Skin epidermis (tissue), 12 donors: ENCODE data around the gene CALD1.

ENCODE experiments used
- H3K27ac ChIP-seq, 21 experiments: fragments of 200-600 bp; sonication (generic) in 11 of 21; one replicate each; pipeline ENCODE4 v1.5.0; 2020; ENCODE audit warnings: mild to moderate bottlenecking in 3 of 21, inconsistent platforms in 2 of 21, moderate library complexity in 2 of 21
- H3K4me3 ChIP-seq, 7 experiments: fragments of 200-600 bp; sonication (generic) in 2 of 7; one replicate each; pipeline ENCODE4 v1.5.0; 2020; ENCODE audit warnings: inconsistent platforms in 2 of 7, mild to moderate bottlenecking in 2 of 7, moderate library complexity in 1 of 7

CALD1 gene

DNA sequence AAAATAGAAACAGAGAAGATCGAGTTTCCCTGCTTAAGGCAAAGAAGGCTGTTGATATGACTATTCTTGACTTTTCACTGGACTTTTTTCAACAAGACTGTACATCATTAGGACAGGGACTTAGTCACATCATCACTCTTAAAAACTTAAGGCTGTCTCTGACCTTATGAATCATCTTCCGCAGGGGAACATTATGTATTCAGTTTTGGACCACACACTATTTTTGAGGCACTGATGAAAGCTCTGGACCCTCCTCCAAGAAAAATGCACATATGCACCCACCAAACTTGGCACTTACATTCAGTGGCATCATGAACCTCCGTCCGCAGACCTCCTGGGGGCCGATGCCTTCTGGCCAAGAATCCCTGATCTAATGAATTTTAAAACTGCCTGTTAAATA is 96.4 kb downstream of the CALD1 start:
- Histone ChIP-seq H3K4me3 (no peak overlapping the region), H3K27ac (peak overlapping the region in 6 of 21 experiments; percentile 16 to 65 (median 44))

DNA sequence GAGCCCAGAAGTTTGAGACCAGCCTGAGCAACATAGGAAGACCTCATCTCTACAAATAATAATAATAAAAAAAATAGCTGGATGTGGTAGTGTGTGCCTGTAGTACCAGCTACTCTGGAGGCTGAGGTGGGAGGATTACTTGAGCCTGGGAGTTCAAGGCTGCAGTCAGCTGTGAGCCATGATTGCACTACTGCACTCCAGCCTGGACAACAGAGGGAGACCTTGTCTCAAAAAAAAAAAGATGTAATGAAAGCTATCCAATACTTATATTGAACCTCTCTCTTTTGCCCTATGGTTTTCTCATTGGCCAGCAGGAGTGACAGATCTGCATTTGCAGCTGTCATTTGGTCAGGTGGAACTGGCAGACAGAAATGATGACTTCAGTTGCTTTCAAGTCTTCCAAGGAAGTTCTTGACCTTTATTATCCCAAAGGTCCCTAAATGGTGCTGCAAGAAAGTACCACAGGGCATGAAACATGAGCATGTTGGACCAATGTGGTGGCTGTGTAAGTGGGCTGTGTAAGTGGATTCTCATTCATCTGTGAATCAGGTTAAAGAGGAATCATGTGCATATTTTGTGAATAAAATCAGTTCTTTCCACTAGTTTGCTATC is 99.4 kb downstream of the CALD1 start:
- Histone ChIP-seq H3K4me3 (no peak overlapping the region), H3K27ac (peak overlapping the region in 1 of 21 experiments; percentile 4)

DNA sequence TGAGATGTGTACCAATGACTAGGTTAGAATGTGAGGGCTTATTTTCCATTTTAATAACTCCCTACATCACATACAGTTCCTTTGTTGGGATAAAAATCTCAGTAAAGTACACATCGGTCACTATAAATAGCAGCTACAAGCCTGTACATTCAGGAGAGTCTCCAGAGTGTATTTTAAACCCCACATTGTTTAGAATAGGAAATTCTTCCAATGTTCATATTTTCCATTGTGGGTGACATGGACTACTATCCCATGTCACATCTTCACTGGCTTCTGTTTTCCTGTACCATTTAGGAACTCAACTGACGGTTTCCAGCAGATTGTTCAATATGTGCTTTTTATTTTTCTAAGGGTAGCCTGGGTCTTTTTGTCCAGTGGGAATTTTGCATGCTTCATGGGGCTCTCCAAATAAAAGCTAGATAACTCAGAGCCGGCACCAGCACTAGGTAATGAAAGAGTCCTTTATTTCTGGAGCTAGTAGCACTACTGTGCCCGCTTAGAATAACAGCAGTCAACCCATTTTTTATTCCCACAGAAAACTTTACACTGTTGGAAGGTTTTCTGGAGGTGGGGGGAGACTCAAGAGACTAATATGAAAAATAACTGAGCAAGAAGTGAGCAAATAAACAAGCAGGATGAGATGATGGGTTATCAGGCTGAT is 100.5 kb downstream of the CALD1 start:
- Histone ChIP-seq H3K27ac (no peak overlapping the region), H3K4me3 (no peak overlapping the region)

DNA sequence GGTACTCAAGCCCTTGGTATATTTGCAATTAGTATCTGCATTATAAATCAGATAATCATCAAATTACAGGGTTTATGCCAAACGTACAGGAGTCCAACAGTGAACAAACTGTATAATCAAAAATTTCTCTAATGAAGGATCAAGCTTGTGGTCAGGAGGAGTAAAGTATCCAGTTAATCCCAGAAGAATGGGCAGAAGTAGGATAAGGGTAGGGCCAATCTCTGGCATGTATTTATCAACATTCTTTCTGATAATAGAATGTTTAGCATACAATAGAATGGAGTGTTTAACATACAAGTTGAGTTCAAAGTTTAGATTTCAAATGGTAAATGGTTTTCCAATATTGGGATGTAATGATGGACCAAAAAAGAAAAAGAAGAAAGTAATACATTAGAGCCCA is 103.0 kb downstream of the CALD1 start:
- H3K27ac ChIP-seq: no peak overlapping the region

DNA sequence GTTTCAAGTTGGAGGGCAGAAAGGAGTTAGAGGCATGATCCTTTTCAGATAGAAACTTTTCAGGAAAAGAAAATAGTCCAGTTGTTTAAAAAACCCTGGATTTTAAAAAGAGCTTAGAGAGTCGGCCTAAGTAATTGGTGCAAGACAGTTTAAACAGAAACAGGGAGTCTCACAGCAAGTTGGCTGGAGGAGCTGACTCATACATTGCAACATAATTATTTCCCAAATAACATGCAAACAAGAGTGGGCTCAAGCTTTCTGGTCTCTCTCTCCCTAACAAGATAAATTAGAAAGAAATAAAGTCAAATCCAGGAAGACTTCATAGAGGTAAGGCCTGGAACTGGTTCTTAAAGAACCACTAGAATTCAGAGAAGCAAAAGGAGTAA is 106.5 kb downstream of the CALD1 start:
- H3K27ac ChIP-seq: peak overlapping the region in 13 of 21 experiments; percentile 16 to 73 (median 37)
- H3K4me3 ChIP-seq: no peak overlapping the region

More for the DNA sequence above, 103.0 kb downstream of the CALD1 start:
- no peak overlapping the region for H3K4me3 ChIP-seq

DNA sequence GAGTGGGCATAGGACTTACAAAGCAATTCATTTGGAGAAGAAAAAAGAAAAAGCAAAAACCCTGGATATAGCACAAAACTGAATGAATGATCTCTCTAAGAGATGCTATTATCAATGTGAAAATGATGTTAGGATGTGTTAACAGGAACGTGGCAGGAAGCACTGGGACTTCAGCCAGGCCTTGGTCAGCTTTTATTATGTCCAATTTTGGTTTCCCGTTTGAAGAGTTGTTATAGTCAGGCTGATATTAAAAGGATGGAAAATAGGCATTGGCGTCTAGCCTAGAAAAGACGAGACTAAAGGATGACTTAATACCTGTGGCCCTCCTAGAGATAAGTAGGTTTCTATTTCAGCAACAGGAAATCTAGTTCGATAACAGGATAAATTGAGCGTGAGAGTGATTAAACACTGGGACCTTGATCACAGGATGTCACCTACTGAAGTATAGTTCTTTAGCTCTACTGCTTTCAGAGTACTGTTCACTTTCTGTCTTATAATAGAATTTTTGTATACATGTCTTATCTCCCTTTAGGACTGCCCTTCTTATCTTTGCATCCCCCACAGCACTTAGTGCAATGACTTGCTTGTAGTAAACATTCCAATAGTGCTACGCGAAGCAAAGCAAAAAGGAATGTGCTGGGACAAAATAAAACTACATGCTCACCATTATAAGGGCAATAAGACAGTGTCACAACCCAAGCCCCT is 107.1 kb downstream of the CALD1 start:
- Histone ChIP-seq H3K4me3 (no peak overlapping the region), H3K27ac (peak overlapping the region in 13 of 21 experiments; percentile 16 to 73 (median 37))

DNA sequence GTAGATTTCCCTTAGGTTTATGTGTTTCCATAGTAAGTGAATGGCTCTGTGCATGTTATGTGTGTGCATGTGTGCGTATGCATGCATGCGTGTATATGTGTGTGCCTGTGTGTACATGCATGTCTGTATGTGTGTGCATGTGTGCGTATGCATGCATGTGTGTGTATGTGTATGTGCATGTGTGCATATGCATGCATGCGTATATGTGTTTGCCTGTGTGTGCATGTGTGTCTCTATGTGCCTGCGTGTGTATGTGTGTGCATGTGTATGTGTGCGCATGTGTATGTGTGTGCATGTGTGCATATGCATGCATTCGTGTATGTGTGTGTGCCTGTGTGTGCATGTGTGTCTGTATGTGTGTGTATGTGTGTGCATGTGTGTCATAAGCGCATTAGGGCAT is 108.1 kb downstream of the CALD1 start:
- Histone ChIP-seq H3K4me3 (no peak overlapping the region), H3K27ac (no peak overlapping the region)

DNA sequence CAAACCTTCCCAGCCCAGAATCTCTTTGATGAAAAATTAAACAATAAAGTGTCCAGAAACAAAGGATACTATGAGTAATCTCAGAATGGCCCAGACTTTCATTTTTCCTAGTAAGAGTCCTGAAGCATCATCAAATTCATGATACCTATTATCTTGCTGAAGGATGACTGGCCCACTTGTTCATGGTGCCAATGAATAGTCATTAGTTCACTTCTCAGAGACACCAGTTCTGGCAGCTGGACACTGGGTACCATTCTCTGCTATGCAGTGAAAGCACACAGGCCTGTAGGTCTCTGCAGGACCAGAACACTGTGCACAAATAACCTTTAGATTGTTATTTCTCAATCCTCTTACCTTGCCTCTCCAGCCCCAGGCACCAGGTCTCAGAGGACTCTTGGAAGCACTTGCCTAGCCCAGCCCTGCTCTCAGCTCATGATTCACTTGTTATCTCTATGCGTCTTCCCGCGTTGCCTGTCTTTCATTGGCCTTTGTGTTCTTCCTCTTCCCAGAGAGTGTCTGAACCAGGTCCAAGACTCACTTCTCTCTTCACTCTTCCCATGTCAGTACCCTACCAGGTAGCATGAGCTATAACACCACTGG is 108.8 kb downstream of the CALD1 start:
- no peak overlapping the region for H3K4me3 ChIP-seq
- peak overlapping the region in 1 of 21 experiments; percentile 9 for H3K27ac ChIP-seq

DNA sequence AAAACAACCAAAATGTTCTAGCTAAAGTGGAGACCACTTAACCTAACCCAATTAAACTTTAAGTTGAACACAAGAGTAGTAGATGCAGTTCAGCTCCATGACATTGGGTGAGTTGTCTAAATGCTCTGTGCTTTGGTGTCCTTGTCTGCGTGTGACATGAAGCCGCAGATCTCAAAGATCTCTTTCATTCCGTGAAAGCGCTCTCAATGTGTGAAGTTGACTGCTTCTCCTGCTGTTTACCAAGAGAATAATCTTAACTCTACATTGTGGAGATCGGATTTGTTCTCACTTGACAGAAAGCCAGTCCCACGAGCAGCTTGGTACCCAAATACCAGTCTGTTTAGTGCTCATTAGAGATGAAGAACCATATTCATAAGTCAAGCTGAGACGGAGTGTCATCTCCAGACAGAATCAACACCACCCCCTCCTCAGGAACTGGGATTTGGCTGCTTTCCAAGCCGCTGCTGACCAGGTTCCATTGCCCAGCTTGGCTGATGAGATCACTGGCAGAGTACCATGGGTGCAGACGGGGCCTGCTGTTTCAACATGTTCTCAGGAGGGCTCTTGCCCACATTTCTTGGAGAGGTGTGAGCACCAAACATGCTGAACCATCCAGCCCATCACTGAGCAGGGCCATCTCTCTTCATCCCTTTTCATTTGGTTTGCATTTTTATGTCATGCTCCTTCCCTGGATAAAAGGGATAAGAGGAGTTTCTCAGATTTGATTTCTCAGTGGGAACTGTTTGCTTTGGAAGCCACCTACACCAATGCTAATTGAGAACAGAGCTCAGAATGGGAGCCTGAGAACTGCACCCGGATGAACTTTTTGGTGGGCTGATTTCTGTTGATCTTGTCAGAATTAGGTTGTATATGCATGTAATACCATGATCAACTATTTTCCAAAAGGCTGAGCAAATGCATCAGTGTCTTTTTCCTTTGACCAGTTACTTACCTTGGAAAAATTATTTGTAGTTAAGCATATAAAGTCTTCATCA is 111.1 kb downstream of the CALD1 start:
- H3K27ac ChIP-seq: peak overlapping the region in 14 of 21 experiments; percentile 6 to 82 (median 74)
- H3K4me3 ChIP-seq: peak overlapping the region in 4 of 7 experiments; percentile 20 to 51 (median 38)

DNA sequence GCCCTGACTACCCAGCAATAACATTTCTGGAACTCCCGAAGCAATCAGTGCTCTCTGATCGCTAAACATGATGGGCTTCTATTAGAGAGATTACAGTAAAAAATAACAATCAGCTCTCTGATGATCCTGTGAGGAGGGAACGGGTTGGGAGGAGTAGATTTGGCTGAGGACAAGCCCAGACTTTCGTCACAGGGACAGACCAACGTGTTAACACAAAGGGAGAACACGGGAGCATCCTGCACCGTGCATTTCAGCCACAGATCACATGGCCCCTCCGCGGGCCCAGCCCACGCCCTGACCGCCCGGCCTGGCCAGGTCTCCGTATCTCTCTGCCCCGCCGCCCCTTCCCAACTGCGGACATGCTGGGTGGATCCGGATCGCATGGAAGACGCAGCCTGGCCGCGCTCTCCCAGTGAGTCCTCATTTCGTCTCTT is 111.8 kb downstream of the CALD1 start:
- H3K4me3 ChIP-seq: peak overlapping the region; percentile 20 to 51 (median 34)

DNA sequence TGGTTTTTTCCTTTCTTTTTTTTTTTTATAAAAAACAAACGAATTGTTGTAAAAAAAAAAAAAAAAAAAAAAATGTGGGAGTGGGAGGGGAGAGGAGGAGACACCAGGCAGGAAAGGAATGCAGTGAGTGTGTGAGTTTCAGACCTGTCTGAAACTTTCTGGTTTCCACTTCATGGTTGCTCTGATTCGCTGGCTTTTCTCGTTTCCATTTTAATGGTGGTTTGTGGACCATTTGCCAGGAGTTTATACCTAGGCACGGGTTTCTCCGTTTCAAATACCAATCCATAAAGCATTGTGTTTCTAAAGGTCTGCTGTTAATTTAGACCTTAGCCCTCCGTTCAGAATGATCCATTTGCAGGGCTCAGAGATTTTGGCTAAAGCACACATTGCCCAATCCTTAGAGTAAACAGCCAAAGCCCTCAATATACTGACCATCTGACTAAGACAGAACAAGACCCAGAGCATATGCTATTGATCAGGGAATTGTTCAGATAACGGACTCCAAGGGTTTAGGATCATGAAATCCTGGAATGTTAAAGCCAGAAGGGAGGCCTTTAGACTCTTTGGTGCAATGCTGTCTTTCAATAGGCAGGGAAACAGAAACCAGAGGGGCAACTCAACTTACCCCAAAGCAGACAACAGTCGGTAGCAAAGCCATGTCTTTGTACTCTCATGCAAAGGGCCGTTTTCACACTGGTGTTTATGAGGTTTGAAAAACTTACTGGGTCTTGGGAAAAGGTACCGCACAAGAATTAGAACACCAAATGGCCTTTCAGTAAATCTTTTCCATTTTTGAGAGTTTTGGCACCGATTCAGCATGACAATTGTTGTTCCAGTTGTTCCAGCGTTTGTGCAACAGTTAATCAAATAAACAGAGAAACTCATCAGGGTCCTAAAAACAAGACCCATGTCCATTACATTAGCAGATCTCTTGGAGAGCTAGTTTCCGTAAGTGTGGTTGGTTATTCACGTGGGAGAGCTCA is 112.6 kb downstream of the CALD1 start:
- Histone ChIP-seq H3K27ac (peak overlapping the region in 20 of 21 experiments; percentile 9 to 82 (median 74)), H3K4me3 (peak overlapping the region; percentile 20 to 51 (median 34))

More for the DNA sequence above, 111.8 kb downstream of the CALD1 start:
- peak overlapping the region in 20 of 21 experiments; percentile 5 to 82 (median 74) for H3K27ac ChIP-seq

DNA sequence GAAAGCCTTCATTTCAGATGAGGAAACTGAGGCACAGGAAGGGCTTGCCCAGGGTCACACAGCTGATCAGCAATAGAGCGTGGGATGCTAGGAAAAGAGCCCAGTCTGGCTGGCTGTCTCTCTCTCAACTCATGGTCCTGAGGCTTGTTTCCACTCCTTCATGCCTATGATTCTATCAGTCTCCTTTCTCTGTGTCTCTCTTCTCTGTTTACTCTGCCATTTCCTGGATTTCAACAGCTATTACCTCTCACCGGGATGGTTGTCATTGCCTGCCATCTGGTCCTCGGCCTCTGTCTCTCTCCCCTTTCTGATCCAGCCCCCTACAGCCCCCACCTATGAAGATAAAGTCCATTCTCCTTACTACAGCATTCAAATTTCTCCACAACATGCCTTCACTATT is 113.5 kb downstream of the CALD1 start:
- H3K4me3 ChIP-seq: peak overlapping the region in 3 of 7 experiments; percentile 20 to 51 (median 34)
- H3K27ac ChIP-seq: peak overlapping the region in 16 of 21 experiments; percentile 9 to 82 (median 69)

DNA sequence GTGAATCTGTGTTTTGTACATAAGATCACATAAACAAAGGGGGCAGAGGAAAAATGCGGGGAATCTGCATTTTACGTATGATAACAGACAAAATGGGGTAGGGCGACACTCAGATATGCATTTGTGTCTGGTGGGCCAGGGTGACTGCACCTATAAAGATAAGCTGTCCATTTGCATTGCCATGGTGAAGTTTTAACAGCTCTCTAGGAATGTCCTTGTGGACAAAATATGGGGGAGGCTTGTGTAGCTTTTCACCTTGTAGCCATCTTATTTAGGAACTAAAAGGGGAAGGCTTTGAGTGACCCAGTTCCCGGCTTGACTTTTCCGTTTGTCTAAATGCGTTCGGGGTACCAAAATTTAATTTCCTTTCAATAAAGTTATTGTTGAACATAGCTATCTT is 114.5 kb downstream of the CALD1 start:
- Histone ChIP-seq H3K27ac (no peak overlapping the region), H3K4me3 (no peak overlapping the region)

DNA sequence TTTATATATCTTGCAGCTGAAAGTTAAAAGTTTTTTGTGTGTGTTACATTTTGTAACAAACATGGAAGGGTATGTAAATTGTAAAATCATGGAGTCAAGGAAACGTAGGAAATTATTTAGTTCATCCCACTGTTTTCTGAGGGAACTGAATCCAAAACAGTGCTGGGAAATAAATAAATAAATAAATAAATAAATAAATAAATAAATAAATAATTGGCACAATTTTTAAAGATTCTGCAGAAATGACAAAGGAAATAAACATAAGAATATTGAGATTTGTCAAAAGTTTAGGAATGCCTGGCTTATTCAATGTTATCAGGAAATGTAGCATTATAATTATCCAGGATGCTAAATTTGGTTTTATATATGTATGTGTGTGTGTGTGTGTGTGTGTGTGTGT is 115.5 kb downstream of the CALD1 start:
- Histone ChIP-seq H3K27ac (no peak overlapping the region), H3K4me3 (no peak overlapping the region)

DNA sequence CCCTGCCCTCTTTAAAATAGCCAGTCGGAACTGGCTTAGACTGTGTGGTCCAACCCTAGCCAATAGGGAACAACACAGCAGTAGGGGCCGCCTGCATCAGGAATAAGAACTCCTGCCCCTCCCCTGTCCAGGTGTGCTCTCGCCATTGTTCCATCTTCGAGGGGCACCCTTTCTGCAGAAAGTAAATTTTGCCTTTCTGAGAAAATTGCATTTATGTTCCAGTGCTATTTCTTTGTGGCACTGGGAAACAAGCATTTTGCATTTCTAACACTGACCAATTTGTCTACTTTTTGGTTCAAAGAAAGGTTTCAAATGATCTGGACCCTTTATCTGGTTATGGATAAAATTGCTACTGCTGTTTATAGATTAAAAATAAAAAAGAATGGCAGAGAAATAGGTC is 116.6 kb downstream of the CALD1 start:
- no peak overlapping the region for H3K27ac ChIP-seq
- H3K4me3 ChIP-seq: no peak overlapping the region

DNA sequence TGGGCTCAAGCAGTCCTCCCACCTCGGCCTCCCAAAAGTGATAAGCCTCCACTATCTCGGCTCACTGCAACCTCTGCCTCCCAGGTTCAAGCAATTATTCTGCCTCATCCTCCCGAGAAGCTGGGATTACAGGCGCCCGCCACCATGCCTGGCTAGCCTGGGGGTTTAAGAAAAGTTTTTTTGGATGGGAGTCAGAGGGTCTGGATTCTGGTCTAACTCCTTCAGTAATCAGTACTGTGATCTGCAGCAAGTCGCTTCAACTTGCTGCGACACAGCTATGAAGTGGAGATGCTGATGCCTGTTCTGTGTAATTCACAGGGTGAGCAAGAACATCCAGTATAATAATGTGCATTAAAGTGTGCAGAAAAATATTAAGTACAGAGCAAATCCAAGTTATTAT is 118.5 kb downstream of the CALD1 start:
- Histone ChIP-seq H3K4me3 (no peak overlapping the region), H3K27ac (no peak overlapping the region)

DNA sequence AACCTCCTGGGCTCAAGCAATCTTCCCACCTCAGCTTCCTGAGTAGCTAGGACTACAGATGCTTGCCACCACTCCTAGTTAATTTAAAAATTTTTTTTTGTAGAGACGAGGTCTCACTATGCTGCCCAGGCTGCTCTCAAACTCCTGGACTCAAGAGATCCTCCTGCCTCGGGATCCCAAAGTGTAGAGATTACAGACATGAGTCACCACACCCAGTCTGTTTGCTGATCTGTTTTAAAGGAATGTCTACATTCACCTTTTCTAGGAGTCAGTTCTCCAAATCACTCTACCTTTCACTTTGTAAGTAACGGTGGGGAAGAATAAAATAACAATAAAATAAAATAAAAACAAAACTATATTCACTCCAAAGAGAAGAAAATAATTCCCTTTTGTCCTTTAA is 120.3 kb downstream of the CALD1 start:
- Histone ChIP-seq H3K27ac (peak overlapping the region in 2 of 21 experiments; percentile 8 to 43), H3K4me3 (no peak overlapping the region)
